Fibroblast of villous mesenchyme (primary cell): ENCODE results near the gene TAGAP. TPM values are rescaled to one million over a fixed set of nuclear protein-coding genes. Genes with fewer than 3 reads are reported as not detected.

ENCODE experiments used
- DNase-seq: peaks from one replicate; pipeline ENCODE4 v3.0.0-alpha.2; 2010; ENCODE audit warnings: low read depth
- H3K4me3 ChIP-seq: 2 replicates; pipeline ENCODE4 v1.5.1; 2011; ENCODE audit warnings: low read depth, mild to moderate bottlenecking, low read length
- CTCF ChIP-seq: IDR thresholded peaks from 2 replicates; pipeline ENCODE4 v1.5.1; 2012; ENCODE audit warnings: low read depth, mild to moderate bottlenecking, low read length; ENCODE audit not compliant: insufficient read depth
- total RNA-seq: library from RNA; depleted of rRNA; stranded (reverse); fragments of >200 nt; gene quantifications from 2 replicates; pipeline ENCODE4 v1.2.3, GENCODE V29; 2012

TAGAP gene
- not detected in 2 replicates for total RNA-seq

GRCh38 chr6:159044899-159045727, at the start of gene TAGAP:
Gene TAGAP, minus strand, starts transcription at chr6:159044991. Its CDS starts 845 bp downstream, at chr6:159044146.
- no peak within 1 kb of the TSS for H3K4me3 ChIP-seq
- no peak for DNase-seq

GRCh38 chr6:159093609-159094443, 49.0 kb upstream of the TAGAP start:
- DNase-seq: no peak
- no peak for TF ChIP-seq CTCF
- H3K4me3 ChIP-seq: no peak overlapping the region

More at GRCh38 chr6:159044899-159045727, at the start of gene TAGAP:
- no peak for TF ChIP-seq CTCF

- peak; percentile 30 for DNase-seq
- no peak for TF ChIP-seq CTCF
- no peak overlapping the region for H3K4me3 ChIP-seq
Measured at GRCh38 chr6:159092631-159093030, 47.8 kb upstream of the TAGAP start.

GRCh38 chr6:159090530-159091480, 46.0 kb upstream of the TAGAP start:
- DNase-seq: no peak
- TF ChIP-seq CTCF: no peak

GRCh38 chr6:159089909-159090308, 45.1 kb upstream of the TAGAP start:
- TF ChIP-seq CTCF: no peak
- no peak for DNase-seq
- no peak overlapping the region for H3K4me3 ChIP-seq

More at GRCh38 chr6:159090530-159091480, 46.0 kb upstream of the TAGAP start:
- no peak overlapping the region for H3K4me3 ChIP-seq

GRCh38 chr6:159089443-159089842, 44.7 kb upstream of the TAGAP start:
- H3K4me3 ChIP-seq: no peak overlapping the region
- DNase-seq: no peak
- no peak for TF ChIP-seq CTCF
